H1 (cell line): ENCODE measurements around the gene LTB. TPM values are rescaled to one million over a fixed set of nuclear protein-coding genes. Genes with fewer than 3 reads are reported as not detected.

ENCODE experiments used
- CTCF ChIA-PET: fragments of 300-600 bp; sonication (Branson Sonifier 250); formaldehyde crosslinking; loops from one replicate; lab custom pipeline; 2021; ENCODE audit not compliant: partially characterized antibody; lab: Charles Lee
- POLR2A ChIA-PET: fragments of 300-600 bp; sonication (Branson Sonifier 250); formaldehyde crosslinking; loops from one replicate; lab custom pipeline; 2021; ENCODE audit warnings: inconsistent platforms; ENCODE audit not compliant: partially characterized antibody; lab: Charles Lee
- DNase-seq, 2 experiments: peaks; one replicate each; pipeline versions ENCODE4 v3.0.0 to v3.0.0-alpha.2; 2010 to 2022; ENCODE audit warnings: low spot score in 2 of 2, low read depth in 1 of 2, mixed read lengths in 1 of 2
- FAIRE-seq: peaks from 2 replicates; lab custom pipeline; 2011; peaks lifted over from hg19 to GRCh38; lab: Jason Lieb, UNC
- H2AFZ ChIP-seq: 2 replicates; pipeline ENCODE4 v1.8.1; 2012; ENCODE audit warnings: low read length, inconsistent platforms
- H2AK5ac ChIP-seq: 2 replicates; pipeline ENCODE4 v1.6.1; 2013; ENCODE audit warnings: low read depth, low read length
- H2BK120ac ChIP-seq: replicated peaks from 2 replicates; pipeline ENCODE3; 2013; ENCODE audit warnings: low read depth, low read length, inconsistent platforms
- H2BK12ac ChIP-seq: 2 replicates; pipeline ENCODE4 v1.6.1; 2013; ENCODE audit warnings: low read depth, low read length
- H2BK15ac ChIP-seq: 2 replicates; pipeline ENCODE4 v1.6.1; 2013; ENCODE audit warnings: low read length
- H2BK20ac ChIP-seq: 2 replicates; pipeline ENCODE4 v1.6.1; 2013; ENCODE audit warnings: low read length
- H2BK5ac ChIP-seq: 2 replicates; pipeline ENCODE4 v1.6.1; 2013; ENCODE audit warnings: low read depth, low read length
- H3K14ac ChIP-seq: 2 replicates; pipeline ENCODE4 v1.6.1; 2013; ENCODE audit warnings: inconsistent platforms; ENCODE audit not compliant: insufficient read length
- H3K18ac ChIP-seq: 2 replicates; pipeline ENCODE4 v1.6.1; 2013; ENCODE audit warnings: low read length; ENCODE audit errors: extremely low read depth
- H3K23ac ChIP-seq: 2 replicates; pipeline ENCODE4 v1.6.1; 2013; ENCODE audit warnings: inconsistent platforms; ENCODE audit not compliant: insufficient read length
- H3K23me2 ChIP-seq: 2 replicates; pipeline ENCODE4 v1.6.1; 2013; ENCODE audit warnings: low read depth, low read length
- H3K27ac ChIP-seq: 2 replicates; pipeline ENCODE4 v1.6.1; 2011; ENCODE audit warnings: low read depth, low read length, inconsistent platforms
- H3K27me3 ChIP-seq, 4 experiments: replicated peaks in 1 of 4; 1 replicate in 1 of 4; 2 replicates in 3 of 4; pipeline versions ENCODE4 v1.6.1 to v1.8.1; 2011 to 2013; ENCODE audit warnings: low read length in 3 of 4, mild to moderate bottlenecking in 3 of 4, inconsistent platforms in 2 of 4, mixed read lengths in 2 of 4, moderate library complexity in 1 of 4; ENCODE audit not compliant: control insufficient read depth in 3 of 4, insufficient read depth in 3 of 4; ENCODE audit errors: extremely low read depth in 1 of 4
- H3K36me3 ChIP-seq, 4 experiments: 2 replicates each; pipeline versions ENCODE4 v1.6.1 to v1.8.1; 2011 to 2013; ENCODE audit warnings: mild to moderate bottlenecking in 4 of 4, low read length in 3 of 4, moderate library complexity in 2 of 4, control low read depth in 1 of 4, inconsistent platforms in 1 of 4; ENCODE audit not compliant: insufficient read depth in 4 of 4, control insufficient read depth in 2 of 4
- H3K4ac ChIP-seq: replicated peaks from 2 replicates; pipeline ENCODE3; 2013; ENCODE audit warnings: low read length, low read depth, mixed read lengths, inconsistent platforms; ENCODE audit not compliant: insufficient read length
- H3K4me1 ChIP-seq, 4 experiments: replicated peaks in 1 of 4; 1 replicate in 1 of 4; 2 replicates in 3 of 4; pipeline versions ENCODE4 v1.6.1 to v1.8.1; 2011 to 2013; ENCODE audit warnings: low read length in 3 of 4, inconsistent platforms in 2 of 4, mixed read lengths in 1 of 4; ENCODE audit not compliant: insufficient read depth in 4 of 4, control insufficient read depth in 3 of 4
- H3K4me2 ChIP-seq, 2 experiments: 2 replicates each; pipeline versions ENCODE4 v1.6.1 to v1.8.1; 2011 to 2013; ENCODE audit warnings: low read depth in 2 of 2, low read length in 2 of 2, control low read depth in 1 of 2, inconsistent platforms in 1 of 2, mild to moderate bottlenecking in 1 of 2; ENCODE audit not compliant: insufficient read depth in 1 of 2
- H3K4me3 ChIP-seq, 4 experiments: fragments of 200-600, 300-600 bp in 1 of 4; sonication (generic), shearing (Covaris generic), sonication (Bioruptor Twin) in 1 of 4; 2 replicates each; pipeline versions ENCODE4 v1.5.1 to v1.8.1; 2011 to 2016; ENCODE audit warnings: low read length in 4 of 4, low read depth in 3 of 4, control low read depth in 2 of 4, inconsistent platforms in 2 of 4, mild to moderate bottlenecking in 2 of 4, mixed read lengths in 1 of 4, moderate library complexity in 1 of 4; ENCODE audit not compliant: insufficient read depth in 2 of 4; ENCODE audit errors: extremely low read depth in 1 of 4
- H3K56ac ChIP-seq: replicated peaks from 2 replicates; pipeline ENCODE3; 2013; ENCODE audit warnings: low read depth, mild to moderate bottlenecking, mixed read lengths, low read length, inconsistent platforms; ENCODE audit not compliant: insufficient read length
- H3K79me1 ChIP-seq: 2 replicates; pipeline ENCODE4 v1.6.1; 2013; ENCODE audit warnings: low read depth, low read length, control low read depth
- H3K79me2 ChIP-seq, 2 experiments: 2 replicates each; pipeline versions ENCODE4 v1.6.1 to v1.8.1; 2012 to 2013; ENCODE audit warnings: low read length in 2 of 2, mild to moderate bottlenecking in 2 of 2, inconsistent platforms in 1 of 2; ENCODE audit not compliant: insufficient read depth in 2 of 2, control insufficient read depth in 1 of 2
- H3K9ac ChIP-seq, 4 experiments: replicated peaks in 1 of 4; 1 replicate in 1 of 4; 2 replicates in 3 of 4; pipeline versions ENCODE4 v1.6.1 to v1.8.1; 2011 to 2013; ENCODE audit warnings: low read depth in 3 of 4, low read length in 3 of 4, control low read depth in 2 of 4, mild to moderate bottlenecking in 2 of 4, moderate library complexity in 2 of 4, inconsistent platforms in 1 of 4; ENCODE audit errors: extremely low read depth in 1 of 4
- H3K9me3 ChIP-seq, 2 experiments: 2 replicates each; pipeline versions ENCODE4 v1.6.1 to v1.8.1; 2012 to 2013; ENCODE audit warnings: mild to moderate bottlenecking in 2 of 2, moderate library complexity in 2 of 2, control low read depth in 1 of 2, inconsistent platforms in 1 of 2, low read depth in 1 of 2, low read length in 1 of 2, mixed read lengths in 1 of 2; ENCODE audit not compliant: insufficient read depth in 2 of 2
- H4K20me1 ChIP-seq, 2 experiments: replicated peaks in 1 of 2; 2 replicates each; pipeline versions ENCODE3 to v1.8.1; 2011 to 2013; ENCODE audit warnings: inconsistent platforms in 2 of 2, low read length in 2 of 2, mild to moderate bottlenecking in 1 of 2; ENCODE audit not compliant: insufficient read depth in 2 of 2, control insufficient read depth in 1 of 2
- H4K5ac ChIP-seq: 2 replicates; pipeline ENCODE4 v1.6.1; 2013; ENCODE audit warnings: low read length, low read depth, mixed read lengths, inconsistent platforms; ENCODE audit not compliant: insufficient read length
- H4K8ac ChIP-seq: 2 replicates; pipeline ENCODE4 v1.8.0; 2013; ENCODE audit warnings: mild to moderate bottlenecking, moderate library complexity, low read length, inconsistent platforms; ENCODE audit not compliant: insufficient read depth; ENCODE audit errors: extremely low read depth
- H4K91ac ChIP-seq: replicated peaks from 2 replicates; pipeline ENCODE3; 2013; ENCODE audit warnings: low read length, mixed read lengths, inconsistent platforms; ENCODE audit not compliant: insufficient read length
- CREB1 ChIP-seq: IDR thresholded peaks from 2 replicates; pipeline ENCODE4 v1.6.1; 2012; ENCODE audit warnings: inconsistent platforms
- NANOG ChIP-seq: IDR thresholded peaks from 2 replicates; pipeline ENCODE4 v1.6.1; 2011; ENCODE audit warnings: low read length, low read depth, mild to moderate bottlenecking, inconsistent platforms; ENCODE audit not compliant: insufficient read depth, poor library complexity, severe bottlenecking
- NRF1 ChIP-seq: IDR thresholded peaks from 2 replicates; pipeline ENCODE4 v1.6.1; 2011; ENCODE audit warnings: mild to moderate bottlenecking, low read depth, low read length, improper control_type of control experiment
- RAD21 ChIP-seq, 2 experiments: IDR thresholded peaks in 1 of 2; conservative IDR thresholded peaks in 1 of 2; 2 replicates each; pipeline ENCODE4 v1.6.1; 2011; ENCODE audit warnings: low read depth in 2 of 2, low read length in 2 of 2, improper control_type of control experiment in 1 of 2, inconsistent platforms in 1 of 2, mild to moderate bottlenecking in 1 of 2, moderate library complexity in 1 of 2
- RXRA ChIP-seq: IDR thresholded peaks from 2 replicates; pipeline ENCODE4 v1.6.1; 2011; ENCODE audit warnings: low read depth, mild to moderate bottlenecking, low read length, moderate library complexity; ENCODE audit not compliant: insufficient read depth
- SIRT6 ChIP-seq: IDR thresholded peaks from one replicate; pipeline ENCODE4 v1.7.1; 2012; ENCODE audit warnings: low read length, inconsistent platforms
- USF2 ChIP-seq: IDR thresholded peaks from 2 replicates; pipeline ENCODE4 v1.6.1; 2011; ENCODE audit warnings: low read length, improper control_type of control experiment
- YY1 ChIP-seq: IDR thresholded peaks from 2 replicates; pipeline ENCODE4 v1.6.1; 2011; ENCODE audit warnings: low read depth, mild to moderate bottlenecking, low read length
- WGBS, 2 experiments: shearing (Covaris generic) in 1 of 2; methylation state at CpG; one replicate each; pipeline versions ENCODE4 v1.1.6 to v1.1.7; 2013 to 2015; ENCODE audit warnings: low lambda C conversion rate in 2 of 2, mixed read lengths in 2 of 2, inconsistent platforms in 1 of 2, low coverage in 1 of 2, missing lambda C conversion rate in 1 of 2; ENCODE audit not compliant: insufficient replicate concordance in 2 of 2, insufficient coverage in 1 of 2, insufficient read length in 1 of 2; ENCODE audit errors: extremely low coverage in 1 of 2, missing lambda C conversion rate in 1 of 2; 5-methylcytosine and 5-hydroxymethylcytosine counted together
- polyA plus RNA-seq, 7 experiments: library from polyadenylated mRNA; depleted of rRNA in 3 of 7; stranded (reverse) in 5 of 7; unstranded in 2 of 7; fragments of >200 nt in 5 of 7; fragments of 200-250 nt in 2 of 7; gene quantifications; 1 replicate in 5 of 7; 2 replicates in 1 of 7; 4 replicates in 1 of 7; pipeline versions ENCODE4 v1.2.1 to v1.2.3, GENCODE V29; 2011 to 2013; ENCODE audit warnings: missing spikeins in 2 of 7, mixed read lengths in 2 of 7
- total RNA-seq: library from RNA; stranded (reverse); fragmentation: NEBNext Ultra II Directional; extraction: Animal tissue kit (Norgen Biotek cat#: 25700); gene quantifications from 2 replicates; pipeline ENCODE4 v1.2.1, GENCODE V29; 2021

Gene LTB
- total and polyA plus RNA-seq, 2 of the 8 experiments (the other 6 are each of a cell fraction or from before 2014, with no cell fraction given) = 0.43 to 0.47 TPM

DNA sequence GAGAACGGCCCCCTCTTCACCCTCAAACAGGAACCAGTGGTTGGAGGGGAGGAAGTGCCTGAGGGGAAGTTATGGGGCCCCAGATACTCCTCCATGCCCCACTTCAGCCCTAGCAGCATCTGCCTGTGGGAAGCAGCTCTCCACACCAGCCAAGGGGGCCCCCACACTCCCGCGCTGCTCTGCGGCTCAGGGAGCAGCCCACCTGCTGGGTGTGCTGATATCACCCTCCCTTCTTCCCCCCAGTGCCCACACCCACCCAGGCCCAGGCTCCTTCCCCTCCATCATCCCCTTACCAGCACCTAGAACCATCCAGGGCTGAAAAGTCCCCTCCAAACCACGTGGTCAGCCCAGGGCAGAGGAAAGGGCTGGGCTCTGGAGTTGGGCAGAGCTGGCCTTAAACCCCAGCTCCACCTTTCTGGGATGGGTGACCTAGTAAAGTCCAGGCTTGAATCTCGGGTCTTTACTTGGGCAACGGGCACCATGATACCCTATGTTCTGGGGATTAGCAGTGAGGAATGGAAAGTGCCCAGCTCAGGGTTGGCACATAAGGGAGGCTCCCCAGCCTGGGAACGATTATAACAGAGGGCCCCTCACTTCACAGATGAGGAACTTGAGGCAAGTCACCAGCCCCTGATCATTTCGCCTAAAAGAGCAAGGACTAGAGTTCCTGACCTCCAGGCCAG, 4.5 kb upstream of the LTB start:
- Histone ChIP-seq H3K18ac (no peak overlapping the region), H2BK20ac (no peak overlapping the region), H3K79me2 (no peaks in the 10 kb centered on the region), H3K36me3 (no peaks in the 10 kb centered on the region), H3K23me2 (0 out of 2 replicates have a peak, but pooled peaks cover 2% of the 10 kb centered on the region), H3K4me2 (no peak overlapping the region), H4K20me1 (no peaks in the 10 kb centered on the region), H2AFZ (no peak overlapping the region), H2BK120ac (no peak overlapping the region), H3K4me1 (peaks cover 0 to 5% (median 3%) of the 10 kb centered on the region in 4 experiments; a peak in 5 of 7 replicates), H3K27me3 (no peaks in the 10 kb centered on the region; a peak in 2 of 7 replicates), H3K9ac (no peak overlapping the region), H4K91ac (no peak overlapping the region), H3K9me3 (no peaks in the 10 kb centered on the region), H3K14ac (no peak overlapping the region), H3K56ac (no peak overlapping the region), H4K8ac (no peak overlapping the region), H2BK15ac (no peak overlapping the region), H3K23ac (no peak overlapping the region), H3K4ac (no peak overlapping the region), H3K27ac (no peak overlapping the region), H3K4me3 (no peak overlapping the region), H3K79me1 (no peaks in the 10 kb centered on the region), H4K5ac (no peak overlapping the region), H2BK12ac (no peak overlapping the region), H2AK5ac (no peak overlapping the region), H2BK5ac (no peak overlapping the region)
- WGBS, 2 experiments = 81% methylated on average over 9 of the region's 9 CpGs; no CpG with 5 or more reads in 1 of the 2 experiments
- POLR2A ChIA-PET = interaction anchor here (0.7 to 3.9 kb wide), 13 partner anchors 8 to 58 kb away, joined by 3 to 16 read pairs (median 4); partner anchors contain the start of genes ATP6V1G2, DDX39B, MCCD1 and NFKBIL1
- FAIRE-seq (no peak), DNase-seq (no peak)
- CTCF ChIA-PET = interaction anchor here (0.9 to 22.0 kb wide), 14 partner anchors 5 to 71 kb away, joined by 3 to 640 read pairs (median 7); partner anchors contain the start of genes AIF1, ATP6V1G2, LST1 and LTB
- TF ChIP-seq SIRT6 (no peak), RXRA (no peak), RAD21 (IDR thresholded peaks at IDR 0.05 in 1 of 2, conservative IDR thresholded peaks at IDR 0.05 in 1 of 2; ENCODE audit: low read depth in 2 of 2, low read length in 2 of 2) (no peak), CREB1 (no peak), NANOG (no peak), NRF1 (no peak), YY1 (no peak), USF2 (no peak)
